Peyer's patch (tissue), 4 donors: Measurements from ENCODE around the gene PLSCR5. TPM values are rescaled to one million over a fixed set of nuclear protein-coding genes. Genes with fewer than 3 reads are reported as not detected.

Source experiments
- DNase-seq, 3 donors: peaks; one replicate each; pipeline ENCODE4 v3.0.0-alpha.2; 2017 to 2019
- H3K27ac ChIP-seq, 4 donors: fragments of 200-600 bp; sonication (generic); one replicate each; pipeline ENCODE4 v1.5.1; 2016 to 2019
- H3K27me3 ChIP-seq, 2 donors: fragments of 200-600 bp; sonication (generic); one replicate each; pipeline ENCODE4 v1.5.1; 2019
- H3K36me3 ChIP-seq, 3 donors: fragments of 200-600 bp; sonication (generic); one replicate each; pipeline ENCODE4 v1.5.1; 2016 to 2019
- H3K4me1 ChIP-seq, 4 donors: fragments of 200-600 bp; sonication (generic); one replicate each; pipeline ENCODE4 v1.5.1; 2016 to 2019
- H3K4me3 ChIP-seq, 4 donors: fragments of 200-600 bp; sonication (generic); 1 replicate in 3 of 4; 2 replicates in 1 of 4; pipeline ENCODE4 v1.5.1; 2016 to 2019; ENCODE audit warnings: mild to moderate bottlenecking in 1 of 4
- H3K9me3 ChIP-seq, 4 donors: fragments of 200-600 bp; sonication (generic); one replicate each; pipeline ENCODE4 v1.5.1; 2016 to 2019; ENCODE audit warnings: mild to moderate bottlenecking in 1 of 4
- CTCF ChIP-seq, 6 experiments: fragments of 450-650 bp in 4 of 6; fragments of 200-600 bp in 2 of 6; sonication (generic) in 1 of 6; IDR thresholded peaks; one replicate each; pipeline ENCODE4 v1.5.1; 2017 to 2019; ENCODE audit warnings: antibody characterized with exemption in 6 of 6, mild to moderate bottlenecking in 3 of 6, moderate library complexity in 1 of 6
- POLR2A ChIP-seq, 2 donors: fragments of 450-650 bp; IDR thresholded peaks; one replicate each; pipeline ENCODE4 v1.5.1; 2017; ENCODE audit warnings: antibody characterized with exemption in 2 of 2, mild to moderate bottlenecking in 2 of 2, moderate library complexity in 2 of 2
- small RNA-seq, 2 donors: library from RNA; depleted of rRNA; stranded (forward); fragments of <200 nt; gene quantifications; one replicate each; pipeline ENCODE3, GENCODE V24; 2016
- total RNA-seq, 4 donors: library from RNA; depleted of rRNA; stranded (reverse); fragments of >200 nt; gene quantifications; one replicate each; pipeline ENCODE4 v1.1.0, GENCODE V29; 2016

Gene PLSCR5
- total RNA-seq, 4 donors from 2014 or later = not detected

DNA sequence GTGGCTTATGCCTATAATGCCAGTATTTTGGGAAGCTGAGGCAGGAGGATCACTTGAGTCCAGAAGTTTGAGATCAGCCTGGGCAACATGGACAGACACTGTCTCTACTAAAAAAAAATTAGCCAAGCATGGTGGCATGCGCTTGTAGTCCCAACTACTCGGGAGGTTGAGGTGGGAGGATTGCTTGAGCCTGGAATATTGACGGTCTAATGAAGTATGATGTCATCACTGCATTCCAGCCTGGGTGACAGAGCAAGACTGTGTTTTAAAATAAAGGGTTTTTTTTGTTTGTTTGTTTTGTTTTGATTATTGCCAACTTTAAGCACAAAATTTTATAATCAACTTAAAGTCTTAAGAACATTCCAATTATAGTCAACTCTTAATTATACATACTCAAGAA is 67.5 kb downstream of the PLSCR5 start:
- H3K4me1 ChIP-seq = peaks cover 0 to 44% (median 5%) of the 10 kb centered on the region in 4 donors
- TF ChIP-seq POLR2A (IDR thresholded peaks at IDR 0.05) (no peak), CTCF (IDR thresholded peaks at IDR 0.05) (no peak)
- no peak overlapping the region for H3K4me3 ChIP-seq
- no peaks in the 10 kb centered on the region for H3K9me3 ChIP-seq
- peaks cover 0 to 9% (median 0%) of the 10 kb centered on the region in 3 donors for H3K36me3 ChIP-seq
- no peaks in the 10 kb centered on the region for H3K27me3 ChIP-seq
- peak overlapping the region in 1 of 4 donors; percentile 45 for H3K27ac ChIP-seq
- DNase-seq = no peak

DNA sequence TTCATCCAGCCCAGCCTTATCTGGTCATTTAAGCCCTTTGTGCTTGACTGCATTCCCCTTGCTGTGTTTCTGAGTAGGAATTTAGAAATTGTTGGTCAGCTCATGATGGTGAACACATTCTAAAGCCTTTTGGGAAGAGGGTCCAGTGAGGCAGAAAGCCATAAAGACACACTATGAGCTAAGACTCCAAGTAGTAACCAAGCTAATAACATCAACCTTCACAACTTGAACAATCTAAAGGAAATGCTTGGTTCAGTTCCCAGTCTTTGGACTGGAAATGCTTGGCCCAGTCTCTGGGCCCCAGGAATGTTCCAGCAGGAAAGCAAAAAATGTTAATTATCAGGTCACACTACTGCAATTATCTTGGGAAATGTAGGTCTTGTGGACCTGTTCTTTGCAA is 68.5 kb downstream of the PLSCR5 start:
- no peak for DNase-seq
- Histone ChIP-seq H3K4me1 (peaks cover 0 to 37% (median 3%) of the 10 kb centered on the region in 4 donors), H3K9me3 (no peaks in the 10 kb centered on the region), H3K27ac (peak overlapping the region in 2 of 4 donors; percentile 22 to 45), H3K4me3 (no peak overlapping the region), H3K27me3 (no peaks in the 10 kb centered on the region), H3K36me3 (peaks cover 0 to 17% (median 0%) of the 10 kb centered on the region in 3 donors)
- TF ChIP-seq CTCF (IDR thresholded peaks at IDR 0.05) = no peak
- no peak for TF ChIP-seq POLR2A (IDR thresholded peaks at IDR 0.05)

Small RNA genes lying within 50 kb of the gene (small RNA-seq; reads per million reads assigned to genes)
- gene RNU6-428P = 0 reads per million in 2 donors

Other genes with a start within 250 kb of the PLSCR5 start
- not detected for gene PLSCR2, start 135.8 kb downstream of the PLSCR5 start, total RNA-seq
- 10 to 100 TPM; 80.7 to 93.2 (median 86.6) TPM for gene PLSCR1, start 60.7 kb downstream of the PLSCR5 start, total RNA-seq